HG03060 (cell line): ENCODE data around the gene KIF5C.
A peak's percentile ranks its signal among the peaks of the same experiment; 100 is the strongest.
"Not testable (repeated sequence)": the region's sequence is repeated elsewhere in the genome, so short reads cannot be mapped to it uniquely, and the experiment has no call there.

Experiments used
- ATAC-seq: cut with Tn5 transposase; IDR thresholded peaks from one replicate; pipeline ENCODE4 v1.9.1; 2021; ENCODE audit warnings: low read depth, moderate number of reproducible peaks; ENCODE audit not compliant: unreplicated experiment

Gene KIF5C

GRCh38 chr2:148874868-148875341 is at the start of gene KIF5C:
TSS of gene KIF5C (plus strand) at chr2:148875227. CDS start at chr2:148875618, 391 bp downstream.
- peak; percentile 81 for ATAC-seq

- ATAC-seq: no peak
Observed at GRCh38 chr2:148826791-148827190, 48.2 kb upstream of the KIF5C start.

DNA sequence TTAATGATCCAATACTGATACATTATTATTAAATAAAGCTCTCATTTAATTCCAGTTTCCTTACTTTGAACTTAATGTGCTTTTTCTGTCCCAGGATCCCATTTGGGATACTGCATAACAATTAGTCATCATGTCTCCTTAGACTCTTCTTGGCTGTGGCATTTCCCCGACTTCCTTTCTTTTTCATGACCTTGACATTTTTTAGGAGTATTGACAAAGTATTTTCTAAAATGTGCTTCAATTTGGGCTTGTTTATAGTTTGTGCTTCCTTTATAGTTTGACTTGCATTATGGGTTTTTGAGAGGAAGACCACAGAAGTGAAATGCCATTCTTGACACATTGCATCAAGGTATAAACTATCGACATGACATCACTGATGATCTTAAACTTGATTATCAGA is 46.1 kb upstream of the KIF5C start:
- no peak for ATAC-seq

- no peak for ATAC-seq
Observed at GRCh38 chr2:148829618-148830017, 45.4 kb upstream of the KIF5C start.

- ATAC-seq: no peak
Observed at GRCh38 chr2:148832637-148833036, 42.4 kb upstream of the KIF5C start.

DNA sequence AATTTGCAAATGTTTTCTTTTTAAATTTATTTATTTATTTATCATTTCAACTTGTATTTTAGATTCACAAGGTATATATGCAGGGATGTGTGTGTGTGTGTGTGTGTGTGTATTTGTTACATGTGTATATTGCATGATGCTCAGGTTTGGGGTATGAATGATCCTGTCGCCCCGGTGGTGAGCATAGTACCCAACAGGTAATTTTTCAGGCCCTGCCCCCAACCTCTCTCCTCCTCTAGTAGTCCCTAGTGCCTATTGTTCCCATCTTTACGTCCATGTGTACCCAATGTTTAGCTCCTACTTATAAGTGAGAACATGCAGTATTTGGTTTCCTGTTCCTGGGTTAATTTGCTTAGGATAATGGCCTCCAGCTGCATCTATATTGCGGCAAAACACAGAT is 33.0 kb upstream of the KIF5C start:
- ATAC-seq: no peak

DNA sequence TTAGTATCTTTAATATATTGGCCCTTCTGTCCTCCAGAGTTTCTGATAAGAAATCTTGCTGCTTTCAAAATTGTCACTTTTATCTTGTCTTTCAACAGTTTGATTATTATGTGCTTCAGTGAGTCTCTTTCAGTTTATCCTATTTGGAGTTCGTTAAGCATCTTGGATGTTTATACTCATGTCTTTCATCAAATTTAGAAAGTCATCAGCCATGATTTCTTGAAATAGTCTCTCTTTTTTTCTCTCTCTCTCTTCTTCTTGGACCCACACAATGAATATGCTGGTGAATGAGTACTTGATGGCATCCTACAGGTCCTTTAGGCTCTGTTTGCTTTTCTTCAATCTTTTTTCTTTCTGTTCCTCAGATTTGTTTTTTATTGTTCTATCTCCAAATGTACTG is 26.9 kb upstream of the KIF5C start:
- no peak for ATAC-seq

GRCh38 chr2:148853458-148853857 is 21.6 kb upstream of the KIF5C start:
- ATAC-seq: no peak

DNA sequence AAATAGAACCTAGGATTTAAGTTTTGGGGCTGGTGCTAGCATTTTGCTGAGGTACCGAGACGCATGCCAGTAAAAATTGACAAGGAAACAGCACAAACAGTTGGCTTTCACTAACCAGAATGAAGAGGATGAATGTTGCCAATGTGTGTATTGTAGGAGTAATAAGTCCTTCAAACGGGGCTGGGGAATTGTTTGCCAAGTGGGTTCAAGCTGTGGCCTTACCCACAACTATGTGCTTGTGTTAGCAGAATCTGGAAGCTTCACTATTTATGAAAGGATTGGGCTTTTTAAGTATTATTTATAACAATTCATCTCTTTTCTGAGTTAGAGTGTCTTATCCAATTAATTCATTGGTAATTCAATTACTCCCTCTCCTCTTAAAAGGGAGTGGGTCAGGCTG is 15.0 kb upstream of the KIF5C start:
- no peak for ATAC-seq

DNA sequence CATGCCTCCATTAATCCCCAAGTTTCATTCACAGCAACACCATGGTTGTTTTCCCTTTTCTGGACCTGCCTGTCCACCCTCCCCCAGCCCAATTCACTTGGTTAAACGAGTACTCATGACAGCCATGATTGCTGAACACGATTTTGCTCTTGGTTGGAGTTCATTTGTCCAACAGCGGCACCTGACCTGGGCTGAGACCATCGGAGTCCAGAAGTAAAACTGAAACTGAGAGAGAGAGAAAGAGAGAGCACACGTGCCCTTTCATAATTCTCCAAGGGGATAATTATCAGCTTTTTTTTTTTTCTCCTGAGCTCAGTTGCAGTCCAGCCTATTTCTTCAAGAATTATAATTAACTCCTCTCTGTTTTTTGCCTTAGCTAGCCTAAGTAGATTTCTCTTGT is 13.7 kb upstream of the KIF5C start:
- ATAC-seq: no peak

- not testable (repeated sequence) for ATAC-seq
Observed at GRCh38 chr2:148862478-148862877, 12.5 kb upstream of the KIF5C start.

- no peak for ATAC-seq
Observed at GRCh38 chr2:148865512-148865911, 9.5 kb upstream of the KIF5C start.

- ATAC-seq: no peak
Observed at GRCh38 chr2:148866091-148866490, 8.9 kb upstream of the KIF5C start.

DNA sequence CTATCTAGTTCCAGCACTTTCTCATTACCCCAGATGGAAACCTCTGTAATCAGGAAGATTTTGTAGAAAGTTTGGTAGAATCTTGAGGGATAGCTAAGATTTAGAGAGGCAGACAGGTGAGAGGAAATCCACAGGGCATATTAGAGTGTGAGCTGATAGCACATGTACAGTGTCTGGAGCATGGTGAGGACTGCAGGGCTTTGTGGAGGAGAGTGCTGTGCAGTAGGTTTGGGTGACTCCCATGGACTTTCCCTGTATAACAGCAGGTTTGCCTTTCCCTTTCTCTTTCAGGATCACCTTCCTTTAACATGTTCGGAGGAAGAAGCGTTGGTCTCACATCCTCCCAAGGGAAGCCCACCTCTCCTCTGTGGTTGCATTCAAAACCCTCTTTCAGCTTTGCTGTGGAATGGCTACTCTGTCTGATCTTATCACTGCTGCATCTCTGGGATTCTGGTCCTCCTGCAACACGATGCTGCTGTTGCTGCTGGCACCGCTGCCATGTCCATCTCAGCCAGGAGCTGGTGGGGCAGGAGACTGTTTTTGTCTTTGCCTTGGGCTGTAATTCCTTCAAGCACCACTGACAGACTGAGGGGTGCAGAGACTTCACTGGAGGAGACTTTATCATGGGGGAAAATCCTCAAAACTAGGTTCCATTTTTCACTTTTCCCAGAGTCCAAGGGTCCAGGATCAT is 7.8 kb upstream of the KIF5C start:
- no peak for ATAC-seq

- ATAC-seq: no peak
Observed at GRCh38 chr2:148875387-148876051, 492 bp downstream of the KIF5C start.

DNA sequence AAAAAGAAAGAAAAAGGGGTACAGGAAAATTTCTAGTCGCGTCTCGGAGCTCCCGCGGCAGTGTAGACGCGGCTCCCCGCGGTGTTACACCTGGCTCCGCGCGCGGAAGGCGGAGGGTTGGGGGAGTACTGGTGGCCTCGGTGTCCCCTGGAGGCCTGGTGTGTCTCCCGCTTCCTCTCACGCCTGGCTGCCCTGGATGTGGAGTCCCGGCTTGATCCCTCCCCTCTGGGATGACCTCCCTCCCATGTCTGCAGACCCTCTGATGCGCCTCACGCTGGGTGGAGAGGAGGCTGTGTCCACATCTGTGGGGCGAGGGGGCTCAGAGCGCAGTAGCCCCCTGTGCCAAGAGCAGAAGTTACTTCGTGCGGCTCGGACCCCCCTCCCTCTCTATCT is 1.2 kb downstream of the KIF5C start:
- no peak for ATAC-seq

- no peak for ATAC-seq
Observed at GRCh38 chr2:148876595-148877402, 1.8 kb downstream of the KIF5C start.

DNA sequence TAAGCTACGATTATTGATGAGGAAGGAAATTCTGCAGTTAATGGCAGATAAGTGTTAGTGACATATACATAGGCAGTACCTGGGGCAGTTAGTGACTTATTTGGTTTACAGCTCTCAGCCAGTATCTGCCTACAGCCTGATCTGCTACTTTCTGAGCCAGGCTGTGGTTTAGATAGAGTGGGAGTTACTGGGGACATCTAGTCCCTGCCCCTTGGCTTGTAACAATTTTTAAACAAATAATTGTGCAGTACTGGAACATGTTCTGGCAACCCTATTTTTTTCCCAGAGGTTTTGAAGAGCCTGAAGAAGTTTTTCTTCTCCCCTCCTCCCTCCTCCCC is 2.3 kb downstream of the KIF5C start:
- no peak for ATAC-seq

GRCh38 chr2:148880636-148881035 is 5.6 kb downstream of the KIF5C start:
- no peak for ATAC-seq

DNA sequence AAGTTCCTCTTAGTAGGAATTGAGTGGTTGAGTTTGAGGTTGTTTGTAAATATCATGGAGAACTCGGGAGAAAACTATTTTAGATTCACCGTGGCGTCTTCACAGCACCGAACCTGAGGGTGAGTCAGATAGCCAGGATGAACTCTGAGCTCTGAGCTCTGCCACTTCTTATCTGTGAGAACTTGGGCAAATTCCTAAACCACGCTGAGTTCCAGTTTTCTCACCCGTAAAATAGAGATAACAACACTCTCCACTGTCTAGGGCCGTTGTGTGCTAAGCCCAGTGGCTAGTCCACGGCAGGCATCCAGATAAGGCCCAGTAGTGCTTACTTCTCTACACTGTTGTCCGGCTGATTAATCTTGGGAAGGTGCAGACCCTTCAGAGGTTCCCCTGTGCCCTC is 7.0 kb downstream of the KIF5C start:
- no peak for ATAC-seq

DNA sequence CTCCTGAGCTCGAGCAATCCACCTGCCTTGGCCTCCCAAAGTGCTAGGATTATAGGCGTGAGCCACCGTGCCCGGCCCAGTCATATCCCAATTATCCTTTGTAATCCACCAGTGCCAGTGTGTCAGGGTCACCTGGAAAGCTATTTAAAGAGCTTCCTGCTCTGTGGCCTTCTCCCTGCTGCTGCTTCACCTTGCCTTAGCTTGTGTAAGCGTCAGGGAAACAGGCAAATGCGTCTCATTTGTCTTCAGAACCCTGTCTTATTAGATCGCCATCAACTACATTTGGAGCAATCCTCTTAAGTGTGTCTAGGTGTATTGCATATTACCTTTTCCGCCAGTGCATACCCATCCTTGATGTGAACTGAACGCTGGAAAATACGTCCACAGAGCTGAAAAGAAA is 10.2 kb downstream of the KIF5C start:
- no peak for ATAC-seq

GRCh38 chr2:148885988-148886387 is 11.0 kb downstream of the KIF5C start:
- ATAC-seq: no peak
